ENCODE results near the gene HDAC11. TPM values are rescaled to one million over a fixed set of nuclear protein-coding genes. Genes with fewer than 3 reads are reported as not detected.

Gene HDAC11
- total RNA-seq, 6 experiments from 2014 or later, result 8.0 to 12.4 (median 9.1) TPM

DNA sequence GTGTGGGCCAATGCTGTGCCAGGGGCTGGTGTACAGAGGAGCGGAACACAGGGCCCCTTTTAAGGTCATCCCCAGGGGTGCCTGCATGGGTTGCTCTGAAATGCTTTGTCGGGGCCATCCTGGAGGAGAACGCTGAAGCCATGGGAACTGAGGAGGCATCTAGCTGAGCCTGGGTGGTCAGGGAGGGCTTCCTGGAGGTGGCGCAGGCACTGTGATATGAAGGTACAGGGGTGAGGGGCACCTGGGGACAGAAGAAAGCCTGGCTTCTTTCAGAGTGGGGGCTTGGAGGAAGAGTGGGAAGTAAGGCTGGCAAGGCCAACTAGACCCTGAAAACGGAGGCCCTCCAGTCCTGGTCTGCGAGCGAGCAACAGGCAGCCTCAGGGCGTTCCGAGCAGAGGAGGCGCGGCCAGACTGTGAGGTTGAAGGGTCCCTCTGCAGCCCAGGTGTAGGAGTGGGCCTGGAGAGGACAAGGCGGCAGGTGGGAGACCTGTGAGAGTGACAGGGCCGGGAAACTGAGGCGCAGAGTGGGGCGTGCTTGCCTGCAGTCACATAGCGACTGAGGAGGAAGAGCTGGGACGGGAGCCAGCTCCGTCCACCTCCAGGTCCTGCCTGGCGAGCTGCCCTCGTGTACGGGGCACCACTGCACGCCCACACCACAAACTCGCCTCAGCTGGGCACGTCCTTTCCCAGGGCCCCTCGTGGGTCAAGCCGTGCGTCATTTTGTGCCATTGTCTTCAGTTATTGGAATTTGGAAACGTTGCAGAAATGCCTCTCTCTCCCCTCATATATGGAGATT is 72.9 kb downstream of the HDAC11 start:
- TF ChIP-seq CTCF (IDR thresholded peaks at IDR 0.05), result no peak
- Mint-ChIP-seq H3K4me1 (ENCODE audit: low read depth) (peaks cover 23% of the 10 kb centered on the region), H3K9me3 (no peaks in the 10 kb centered on the region), H3K4me3 (no peak overlapping the region), H3K27ac (no peak overlapping the region), H3K27me3 (ENCODE audit: insufficient read depth) (no peaks in the 10 kb centered on the region; the same call in 1 of the 2 replicates), H3K36me3 (ENCODE audit: low read depth) (no peaks in the 10 kb centered on the region)
- no peak for DNase-seq

GRCh38 chr3:13553686-13554085 is 73.6 kb downstream of the HDAC11 start:
- H3K4me3 Mint-ChIP-seq, result no peak overlapping the region
- no peak for TF ChIP-seq CTCF (IDR thresholded peaks at IDR 0.05)
- no peak overlapping the region for H3K27ac Mint-ChIP-seq
- no peaks in the 10 kb centered on the region for H3K9me3 Mint-ChIP-seq
- H3K4me1 Mint-ChIP-seq (ENCODE audit: low read depth), result peaks cover 17% of the 10 kb centered on the region
- no peaks in the 10 kb centered on the region; the same call in 1 of the 2 replicates for H3K27me3 Mint-ChIP-seq (ENCODE audit: insufficient read depth)
- H3K36me3 Mint-ChIP-seq (ENCODE audit: low read depth), result no peaks in the 10 kb centered on the region
- no peak for DNase-seq

GRCh38 chr3:13555753-13556152 is 75.6 kb downstream of the HDAC11 start:
- no peak overlapping the region for H3K27ac Mint-ChIP-seq
- no peaks in the 10 kb centered on the region; the same call in 1 of the 2 replicates for H3K27me3 Mint-ChIP-seq (ENCODE audit: insufficient read depth)
- no peaks in the 10 kb centered on the region for H3K9me3 Mint-ChIP-seq
- H3K36me3 Mint-ChIP-seq (ENCODE audit: low read depth), result no peaks in the 10 kb centered on the region
- no peak overlapping the region for H3K4me3 Mint-ChIP-seq
- DNase-seq, result no peak
- no peak for TF ChIP-seq CTCF (IDR thresholded peaks at IDR 0.05)
- H3K4me1 Mint-ChIP-seq (ENCODE audit: low read depth), result peaks cover 9% of the 10 kb centered on the region; the same call in 1 of the 2 replicates

Other genes starting within 250 kb of the HDAC11 start
- 1 to 10 TPM in 4 of 6 experiments, under 1 TPM in 2; 0.33 to 3.4 (median 3.1) TPM for gene NUP210, start 60.0 kb upstream of the HDAC11 start, total RNA-seq (2021; fragmentation: NEBNext Ultra II Directional; extraction: Animal tissue kit (Norgen Biotek cat#: 25700))
- gene FBLN2, start 68.8 kb downstream of the HDAC11 start, total RNA-seq (2021; fragmentation: NEBNext Ultra II Directional; extraction: Animal tissue kit (Norgen Biotek cat#: 25700)), result 10 to 100 TPM; 55.7 to 84.5 (median 69.4) TPM